ENCODE measurements around the gene FIS1. TPM values are rescaled to one million over a fixed set of nuclear protein-coding genes. Genes with fewer than 3 reads are reported as not detected.

Gene FIS1
- polyA plus RNA-seq, 1 donor from 2014 or later = 322 TPM

GRCh38 chr7:101197991-101198390 lies 46.9 kb downstream of the FIS1 start:
- H3K9me2 ChIP-seq (ENCODE audit: insufficient read depth, low read length) = no peaks in the 10 kb centered on the region
- TF ChIP-seq RAD21 (conservative IDR thresholded peaks at IDR 0.05) = no peak
- TF ChIP-seq SMC3 (conservative IDR thresholded peaks at IDR 0.05; ENCODE audit: poor library complexity) = no peak
- no peak for TF ChIP-seq EP300 (conservative IDR thresholded peaks at IDR 0.05; ENCODE audit: poor library complexity, severe bottlenecking)
- no peak for TF ChIP-seq TAF1 (IDR thresholded peaks at IDR 0.05; ENCODE audit: low read depth)
- no peak for TF ChIP-seq REST (IDR thresholded peaks at IDR 0.05; ENCODE audit: borderline replicate concordance)
- no peak for TF ChIP-seq EZH2 (IDR thresholded peaks at IDR 0.05; ENCODE audit: borderline replicate concordance, insufficient read depth, low read length, poor library complexity, severe bottlenecking)
- TF ChIP-seq, protein P1, sequence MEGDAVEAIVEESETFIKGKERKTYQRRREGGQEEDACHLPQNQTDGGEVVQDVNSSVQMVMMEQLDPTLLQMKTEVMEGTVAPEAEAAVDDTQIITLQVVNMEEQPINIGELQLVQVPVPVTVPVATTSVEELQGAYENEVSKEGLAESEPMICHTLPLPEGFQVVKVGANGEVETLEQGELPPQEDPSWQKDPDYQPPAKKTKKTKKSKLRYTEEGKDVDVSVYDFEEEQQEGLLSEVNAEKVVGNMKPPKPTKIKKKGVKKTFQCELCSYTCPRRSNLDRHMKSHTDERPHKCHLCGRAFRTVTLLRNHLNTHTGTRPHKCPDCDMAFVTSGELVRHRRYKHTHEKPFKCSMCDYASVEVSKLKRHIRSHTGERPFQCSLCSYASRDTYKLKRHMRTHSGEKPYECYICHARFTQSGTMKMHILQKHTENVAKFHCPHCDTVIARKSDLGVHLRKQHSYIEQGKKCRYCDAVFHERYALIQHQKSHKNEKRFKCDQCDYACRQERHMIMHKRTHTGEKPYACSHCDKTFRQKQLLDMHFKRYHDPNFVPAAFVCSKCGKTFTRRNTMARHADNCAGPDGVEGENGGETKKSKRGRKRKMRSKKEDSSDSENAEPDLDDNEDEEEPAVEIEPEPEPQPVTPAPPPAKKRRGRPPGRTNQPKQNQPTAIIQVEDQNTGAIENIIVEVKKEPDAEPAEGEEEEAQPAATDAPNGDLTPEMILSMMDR (IDR thresholded peaks at IDR 0.05; ENCODE audit: poor library complexity, severe bottlenecking) = no peak
- no peak for TF ChIP-seq MXI1 (conservative IDR thresholded peaks at IDR 0.05; ENCODE audit: poor library complexity, severe bottlenecking)
- TF ChIP-seq POLR2AphosphoS5 (IDR thresholded peaks at IDR 0.05) = no peak
- no peaks in the 10 kb centered on the region for H3F3A ChIP-seq (ENCODE audit: insufficient read depth, low read length, poor library complexity, severe bottlenecking)
- no peak overlapping the region for H3K9ac ChIP-seq (ENCODE audit: low read length)
- no peaks in the 10 kb centered on the region for H3K36me3 ChIP-seq (ENCODE audit: insufficient read depth, low read length)
- H3K4me2 ChIP-seq (ENCODE audit: low read length) = no peak overlapping the region
- H3K27ac ChIP-seq (ENCODE audit: low read length) = no peak overlapping the region
- no peaks in the 10 kb centered on the region for H3K9me3 ChIP-seq (ENCODE audit: low read length)
- H3K27me3 ChIP-seq (ENCODE audit: insufficient read depth, low read depth, low read length) = peaks cover 26% of the 10 kb centered on the region
- no peaks in the 10 kb centered on the region for H4K20me1 ChIP-seq (ENCODE audit: insufficient read depth)
- no peak overlapping the region for H3K4me3 ChIP-seq (ENCODE audit: low read length)
- H3K79me2 ChIP-seq (replicated peaks; ENCODE audit: insufficient read depth, low read length) = no peaks in the 10 kb centered on the region
- no peak overlapping the region for H2AFZ ChIP-seq (ENCODE audit: low read depth, low read length)

DNA sequence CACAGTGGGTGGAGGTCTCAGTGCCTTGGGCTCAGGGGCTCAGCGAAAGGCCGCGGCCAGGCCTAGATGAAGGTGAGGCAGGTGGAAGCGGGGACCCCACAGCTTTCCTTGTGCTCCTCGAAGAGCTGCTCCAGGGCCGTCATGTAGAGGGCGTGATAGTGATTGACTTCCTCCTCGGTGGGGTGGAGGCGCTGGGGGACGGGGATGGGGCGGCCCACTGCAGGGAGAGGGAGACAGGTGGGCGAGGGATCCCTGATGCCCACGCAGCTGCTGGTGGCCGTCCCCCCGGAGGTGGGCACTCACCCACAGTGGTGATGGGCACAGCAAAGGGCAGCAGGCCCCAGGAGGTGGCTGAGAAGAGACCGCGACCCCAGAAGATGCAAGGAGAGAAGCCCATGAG lies 49.0 kb downstream of the FIS1 start:
- Histone ChIP-seq H3K27ac (ENCODE audit: low read length) (no peak overlapping the region), H3K9me3 (ENCODE audit: low read length) (no peaks in the 10 kb centered on the region), H3K4me3 (ENCODE audit: low read length) (no peak overlapping the region), H4K20me1 (ENCODE audit: insufficient read depth) (no peaks in the 10 kb centered on the region), H3K9me2 (ENCODE audit: insufficient read depth, low read length) (no peaks in the 10 kb centered on the region), H3F3A (ENCODE audit: insufficient read depth, low read length, poor library complexity, severe bottlenecking) (no peaks in the 10 kb centered on the region), H3K79me2 (replicated peaks; ENCODE audit: insufficient read depth, low read length) (no peaks in the 10 kb centered on the region), H3K4me2 (ENCODE audit: low read length) (no peak overlapping the region), H2AFZ (ENCODE audit: low read depth, low read length) (no peak overlapping the region), H3K36me3 (ENCODE audit: insufficient read depth, low read length) (no peaks in the 10 kb centered on the region), H3K9ac (ENCODE audit: low read length) (no peak overlapping the region), H3K27me3 (ENCODE audit: insufficient read depth, low read depth, low read length) (peaks cover 5% of the 10 kb centered on the region)
- TF ChIP-seq POLR2AphosphoS5 (IDR thresholded peaks at IDR 0.05) = no peak

Small RNA genes within 50 kb of the gene (small RNA-seq; reads per million reads assigned to genes)
- 0 to 0.16 (median 0) reads per million in 3 experiments for gene RNU6-1104P

Other genes with a start within 250 kb of the FIS1 start
- gene MUC17, start 225.0 kb downstream of the FIS1 start, polyA plus RNA-seq = not detected in 2 replicates
- gene TRIM56, start 159.6 kb downstream of the FIS1 start, polyA plus RNA-seq = 0.01 and 0.12 TPM in 2 replicates
- gene SERPINE1, start 118.0 kb downstream of the FIS1 start, polyA plus RNA-seq = 0.12 TPM in 1 of 2 replicates, not detected in the other
- gene AP1S1, start 90.6 kb downstream of the FIS1 start, polyA plus RNA-seq = 344 and 389 TPM in 2 replicates
- gene VGF, start 79.5 kb downstream of the FIS1 start, polyA plus RNA-seq = 36.8 and 39.3 TPM in 2 replicates
- 4.0 and 4.5 TPM in 2 replicates for gene NAT16, start 64.8 kb downstream of the FIS1 start, polyA plus RNA-seq
- not detected in 2 replicates for gene MOGAT3, start 44.0 kb downstream of the FIS1 start, polyA plus RNA-seq
- gene PLOD3, start 27.5 kb downstream of the FIS1 start, polyA plus RNA-seq = 17.9 and 19.2 TPM in 2 replicates
- gene ZNHIT1, start 26.9 kb downstream of the FIS1 start, polyA plus RNA-seq = 160 and 176 TPM in 2 replicates
- 8.9 and 10.9 TPM in 2 replicates for gene CLDN15, start 7.3 kb downstream of the FIS1 start, polyA plus RNA-seq
- gene IFT22, start 76.7 kb upstream of the FIS1 start, polyA plus RNA-seq = 50.9 TPM in 2 replicates
- 36.6 and 39.0 TPM in 2 replicates for gene COL26A1, start 117.8 kb upstream of the FIS1 start, polyA plus RNA-seq